HepG2 (cell line): ENCODE results near the gene TRAF4. TPM values are rescaled to one million over a fixed set of nuclear protein-coding genes. Genes with fewer than 3 reads are reported as not detected.
A peak's percentile ranks its signal among the peaks of the same experiment; 100 is the strongest.

Experiments used
- AGO2 ChIP-seq: fragments of 200-400 bp; formaldehyde crosslinking; optimal IDR thresholded peaks from 2 replicates; pipeline ENCODE3; 2017; ENCODE audit warnings: mild to moderate bottlenecking, low read depth, low read length, moderate library complexity
- ETV6 ChIP-seq: sonication (generic); formaldehyde crosslinking; conservative IDR thresholded peaks from 2 replicates; pipeline ENCODE4 v1.4.0; 2020; ENCODE audit warnings: missing genetic modification reagents
- FOXO1 ChIP-seq: sonication (generic); formaldehyde crosslinking; IDR thresholded peaks from 2 replicates; pipeline ENCODE4 v1.4.0; 2020; ENCODE audit warnings: missing genetic modification reagents
- HNRNPL ChIP-seq: fragments of 200-400 bp; formaldehyde crosslinking; IDR thresholded peaks from 2 replicates; pipeline ENCODE4 v1.6.1; 2017; ENCODE audit warnings: mild to moderate bottlenecking, low read depth, low read length
- HOXA7 ChIP-seq: sonication (generic); formaldehyde crosslinking; IDR thresholded peaks from 2 replicates; pipeline ENCODE4 v1.8.1; 2022; ENCODE audit warnings: mild to moderate bottlenecking, missing genetic modification reagents, moderate library complexity
- RBFOX2 ChIP-seq: fragments of 200-400 bp; formaldehyde crosslinking; IDR thresholded peaks from 2 replicates; pipeline ENCODE4 v1.6.1; 2017; ENCODE audit warnings: low read depth, mild to moderate bottlenecking, low read length
- ZC3H13 ChIP-seq: sonication (generic); formaldehyde crosslinking; IDR thresholded peaks from 2 replicates; pipeline ENCODE4 v1.8.1; 2023; ENCODE audit warnings: mild to moderate bottlenecking, missing genetic modification reagents, moderate library complexity
- ZKSCAN1 ChIP-seq: fragments of 150-350 bp; IDR thresholded peaks from 2 replicates; pipeline ENCODE4 v1.6.1; 2014; ENCODE audit warnings: low read length
- ZNF264 ChIP-seq: sonication (generic); formaldehyde crosslinking; IDR thresholded peaks from 2 replicates; pipeline ENCODE4 v1.4.0; 2020; ENCODE audit warnings: missing genetic modification reagents
- ZNF577 ChIP-seq: sonication (generic); formaldehyde crosslinking; IDR thresholded peaks from 2 replicates; pipeline ENCODE4 v1.4.0; 2020; ENCODE audit warnings: mild to moderate bottlenecking, low read depth, missing genetic modification reagents, borderline replicate concordance
- ZNF766 ChIP-seq: sonication (generic); formaldehyde crosslinking; IDR thresholded peaks from 2 replicates; pipeline ENCODE4 v1.5.0; 2020; ENCODE audit warnings: missing genetic modification reagents, borderline replicate concordance
- polyA plus RNA-seq, 8 experiments: library from polyadenylated mRNA; depleted of rRNA in 3 of 8; stranded (reverse) in 7 of 8; unstranded in 1 of 8; fragments of >200 nt; fragmentation: Illumina TruSeq in 4 of 8; extraction: Trizol in 4 of 8; gene quantifications; 2 replicates each; pipeline versions ENCODE4 v1.2.1 to v1.2.3, GENCODE V29; 2011 to 2016; ENCODE audit warnings: low read depth in 4 of 8, missing spikeins in 1 of 8, mixed read lengths in 1 of 8; ENCODE audit not compliant: insufficient read depth in 1 of 8
- total RNA-seq, 5 experiments: library from RNA; depleted of rRNA; stranded (reverse); fragments of >200 nt; fragmentation: Illumina TruSeq; extraction: Trizol; gene quantifications; 2 replicates each; pipeline ENCODE4 v1.2.3, GENCODE V29; 2016; ENCODE audit warnings: low read depth in 1 of 5
- TF ChIP-seq, protein P1 (sequence below): sonication (generic); formaldehyde crosslinking; IDR thresholded peaks from 2 replicates; pipeline ENCODE4 v1.4.0; 2020; ENCODE audit warnings: missing genetic modification reagents
- TF ChIP-seq, protein P2 (sequence below): sonication (generic); formaldehyde crosslinking; IDR thresholded peaks from 2 replicates; pipeline ENCODE4 v1.4.0; 2020; ENCODE audit warnings: missing genetic modification reagents, mild to moderate bottlenecking, borderline replicate concordance
- TF ChIP-seq, protein P3 (sequence below): sonication (generic); formaldehyde crosslinking; IDR thresholded peaks from 2 replicates; pipeline ENCODE4 v1.5.0; 2020; ENCODE audit warnings: missing genetic modification reagents, mild to moderate bottlenecking, borderline replicate concordance
- TF ChIP-seq, protein P4 (sequence below): sonication (generic); formaldehyde crosslinking; IDR thresholded peaks from 2 replicates; pipeline ENCODE4 v1.4.0; 2020; ENCODE audit warnings: missing genetic modification reagents
- TF ChIP-seq, protein P5 (sequence below): sonication (generic); formaldehyde crosslinking; IDR thresholded peaks from 2 replicates; pipeline ENCODE4 v1.4.0; 2020; ENCODE audit warnings: missing genetic modification reagents

TRAF4 gene
- total and polyA plus RNA-seq, 2 of the 13 experiments (the other 11 are each of a cell fraction or from before 2014, with no cell fraction given), result 86.0 to 89.9 TPM

DNA sequence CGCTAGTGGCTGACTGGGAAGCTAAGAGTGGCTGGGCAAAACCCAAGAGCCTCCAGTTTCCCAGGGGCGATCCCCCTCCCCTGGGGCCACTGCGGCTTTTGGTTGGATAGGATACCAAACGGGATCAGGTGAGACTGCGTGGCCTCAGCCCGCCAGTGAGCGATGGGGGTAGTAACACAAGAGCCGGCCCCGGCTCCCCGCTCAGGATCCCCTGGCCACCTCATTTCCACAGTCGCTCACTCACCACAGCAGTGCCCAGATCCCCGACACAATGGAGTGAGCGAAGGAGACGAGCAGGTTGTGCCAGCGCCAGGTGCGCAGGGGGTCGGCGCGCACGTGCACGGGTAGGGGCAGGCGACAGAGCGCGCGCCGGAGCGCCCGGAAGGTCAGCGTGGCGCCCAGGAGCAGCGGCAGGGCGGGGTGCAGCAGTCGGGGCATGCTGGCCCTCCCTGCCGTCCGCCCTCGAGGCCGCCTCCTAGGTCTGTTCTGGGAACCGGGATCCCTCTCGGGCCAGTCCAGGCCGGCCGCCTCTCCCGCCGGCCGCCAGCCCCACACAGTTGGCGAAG lies 18.1 kb upstream of the TRAF4 start (continued):
- TF ChIP-seq, protein P1, sequence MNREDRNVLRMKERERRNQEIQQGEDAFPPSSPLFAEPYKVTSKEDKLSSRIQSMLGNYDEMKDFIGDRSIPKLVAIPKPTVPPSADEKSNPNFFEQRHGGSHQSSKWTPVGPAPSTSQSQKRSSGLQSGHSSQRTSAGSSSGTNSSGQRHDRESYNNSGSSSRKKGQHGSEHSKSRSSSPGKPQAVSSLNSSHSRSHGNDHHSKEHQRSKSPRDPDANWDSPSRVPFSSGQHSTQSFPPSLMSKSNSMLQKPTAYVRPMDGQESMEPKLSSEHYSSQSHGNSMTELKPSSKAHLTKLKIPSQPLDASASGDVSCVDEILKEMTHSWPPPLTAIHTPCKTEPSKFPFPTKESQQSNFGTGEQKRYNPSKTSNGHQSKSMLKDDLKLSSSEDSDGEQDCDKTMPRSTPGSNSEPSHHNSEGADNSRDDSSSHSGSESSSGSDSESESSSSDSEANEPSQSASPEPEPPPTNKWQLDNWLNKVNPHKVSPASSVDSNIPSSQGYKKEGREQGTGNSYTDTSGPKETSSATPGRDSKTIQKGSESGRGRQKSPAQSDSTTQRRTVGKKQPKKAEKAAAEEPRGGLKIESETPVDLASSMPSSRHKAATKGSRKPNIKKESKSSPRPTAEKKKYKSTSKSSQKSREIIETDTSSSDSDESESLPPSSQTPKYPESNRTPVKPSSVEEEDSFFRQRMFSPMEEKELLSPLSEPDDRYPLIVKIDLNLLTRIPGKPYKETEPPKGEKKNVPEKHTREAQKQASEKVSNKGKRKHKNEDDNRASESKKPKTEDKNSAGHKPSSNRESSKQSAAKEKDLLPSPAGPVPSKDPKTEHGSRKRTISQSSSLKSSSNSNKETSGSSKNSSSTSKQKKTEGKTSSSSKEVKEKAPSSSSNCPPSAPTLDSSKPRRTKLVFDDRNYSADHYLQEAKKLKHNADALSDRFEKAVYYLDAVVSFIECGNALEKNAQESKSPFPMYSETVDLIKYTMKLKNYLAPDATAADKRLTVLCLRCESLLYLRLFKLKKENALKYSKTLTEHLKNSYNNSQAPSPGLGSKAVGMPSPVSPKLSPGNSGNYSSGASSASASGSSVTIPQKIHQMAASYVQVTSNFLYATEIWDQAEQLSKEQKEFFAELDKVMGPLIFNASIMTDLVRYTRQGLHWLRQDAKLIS (CRISPR knock-in tag), result peak; percentile 88
- TF ChIP-seq, protein P2, sequence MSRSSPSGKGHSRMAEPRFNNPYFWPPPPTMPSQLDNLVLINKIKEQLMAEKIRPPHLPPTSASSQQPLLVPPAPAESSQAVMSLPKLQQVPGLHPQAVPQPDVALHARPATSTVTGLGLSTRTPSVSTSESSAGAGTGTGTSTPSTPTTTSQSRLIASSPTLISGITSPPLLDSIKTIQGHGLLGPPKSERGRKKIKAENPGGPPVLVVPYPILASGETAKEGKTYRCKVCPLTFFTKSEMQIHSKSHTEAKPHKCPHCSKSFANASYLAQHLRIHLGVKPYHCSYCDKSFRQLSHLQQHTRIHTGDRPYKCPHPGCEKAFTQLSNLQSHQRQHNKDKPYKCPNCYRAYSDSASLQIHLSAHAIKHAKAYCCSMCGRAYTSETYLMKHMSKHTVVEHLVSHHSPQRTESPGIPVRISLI, result no peak
- TF ChIP-seq, protein P3, sequence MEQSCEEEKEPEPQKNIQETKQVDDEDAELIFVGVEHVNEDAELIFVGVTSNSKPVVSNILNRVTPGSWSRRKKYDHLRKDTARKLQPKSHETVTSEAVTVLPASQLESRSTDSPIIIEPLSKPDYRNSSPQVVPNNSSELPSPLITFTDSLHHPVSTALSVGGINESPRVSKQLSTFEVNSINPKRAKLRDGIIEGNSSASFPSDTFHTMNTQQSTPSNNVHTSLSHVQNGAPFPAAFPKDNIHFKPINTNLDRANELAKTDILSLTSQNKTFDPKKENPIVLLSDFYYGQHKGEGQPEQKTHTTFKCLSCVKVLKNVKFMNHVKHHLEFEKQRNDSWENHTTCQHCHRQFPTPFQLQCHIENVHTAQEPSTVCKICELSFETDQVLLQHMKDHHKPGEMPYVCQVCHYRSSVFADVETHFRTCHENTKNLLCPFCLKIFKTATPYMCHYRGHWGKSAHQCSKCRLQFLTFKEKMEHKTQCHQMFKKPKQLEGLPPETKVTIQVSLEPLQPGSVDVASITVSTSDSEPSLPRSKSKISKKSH (CRISPR knock-in tag), result no peak; the same call in 1 of the 2 replicates
- TF ChIP-seq, protein P4, sequence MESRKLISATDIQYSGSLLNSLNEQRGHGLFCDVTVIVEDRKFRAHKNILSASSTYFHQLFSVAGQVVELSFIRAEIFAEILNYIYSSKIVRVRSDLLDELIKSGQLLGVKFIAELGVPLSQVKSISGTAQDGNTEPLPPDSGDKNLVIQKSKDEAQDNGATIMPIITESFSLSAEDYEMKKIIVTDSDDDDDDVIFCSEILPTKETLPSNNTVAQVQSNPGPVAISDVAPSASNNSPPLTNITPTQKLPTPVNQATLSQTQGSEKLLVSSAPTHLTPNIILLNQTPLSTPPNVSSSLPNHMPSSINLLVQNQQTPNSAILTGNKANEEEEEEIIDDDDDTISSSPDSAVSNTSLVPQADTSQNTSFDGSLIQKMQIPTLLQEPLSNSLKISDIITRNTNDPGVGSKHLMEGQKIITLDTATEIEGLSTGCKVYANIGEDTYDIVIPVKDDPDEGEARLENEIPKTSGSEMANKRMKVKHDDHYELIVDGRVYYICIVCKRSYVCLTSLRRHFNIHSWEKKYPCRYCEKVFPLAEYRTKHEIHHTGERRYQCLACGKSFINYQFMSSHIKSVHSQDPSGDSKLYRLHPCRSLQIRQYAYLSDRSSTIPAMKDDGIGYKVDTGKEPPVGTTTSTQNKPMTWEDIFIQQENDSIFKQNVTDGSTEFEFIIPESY (CRISPR knock-in tag), result no peak
- TF ChIP-seq ZNF577 (no peak), FOXO1 (CRISPR knock-in tag) (peak; percentile 67), AGO2 (peak; percentile 100), HNRNPL (peak; percentile 47; the same call in 1 of the 2 replicates), ETV6 (CRISPR knock-in tag) (no peak), HOXA7 (CRISPR knock-in tag) (0 out of 2 replicates have a peak, but pooled peaks have one; percentile 42), ZKSCAN1 (no peak), RBFOX2 (peak; percentile 97), ZNF264 (no peak), ZNF766 (CRISPR knock-in tag) (peak; percentile 72; the same call in 1 of the 2 replicates), ZC3H13 (CRISPR knock-in tag) (peak; percentile 80)
- TF ChIP-seq, protein P5, sequence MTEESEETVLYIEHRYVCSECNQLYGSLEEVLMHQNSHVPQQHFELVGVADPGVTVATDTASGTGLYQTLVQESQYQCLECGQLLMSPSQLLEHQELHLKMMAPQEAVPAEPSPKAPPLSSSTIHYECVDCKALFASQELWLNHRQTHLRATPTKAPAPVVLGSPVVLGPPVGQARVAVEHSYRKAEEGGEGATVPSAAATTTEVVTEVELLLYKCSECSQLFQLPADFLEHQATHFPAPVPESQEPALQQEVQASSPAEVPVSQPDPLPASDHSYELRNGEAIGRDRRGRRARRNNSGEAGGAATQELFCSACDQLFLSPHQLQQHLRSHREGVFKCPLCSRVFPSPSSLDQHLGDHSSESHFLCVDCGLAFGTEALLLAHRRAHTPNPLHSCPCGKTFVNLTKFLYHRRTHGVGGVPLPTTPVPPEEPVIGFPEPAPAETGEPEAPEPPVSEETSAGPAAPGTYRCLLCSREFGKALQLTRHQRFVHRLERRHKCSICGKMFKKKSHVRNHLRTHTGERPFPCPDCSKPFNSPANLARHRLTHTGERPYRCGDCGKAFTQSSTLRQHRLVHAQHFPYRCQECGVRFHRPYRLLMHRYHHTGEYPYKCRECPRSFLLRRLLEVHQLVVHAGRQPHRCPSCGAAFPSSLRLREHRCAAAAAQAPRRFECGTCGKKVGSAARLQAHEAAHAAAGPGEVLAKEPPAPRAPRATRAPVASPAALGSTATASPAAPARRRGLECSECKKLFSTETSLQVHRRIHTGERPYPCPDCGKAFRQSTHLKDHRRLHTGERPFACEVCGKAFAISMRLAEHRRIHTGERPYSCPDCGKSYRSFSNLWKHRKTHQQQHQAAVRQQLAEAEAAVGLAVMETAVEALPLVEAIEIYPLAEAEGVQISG (CRISPR knock-in tag), result peak; percentile 50; the same call in 1 of the 2 replicates
